NCI-H748 (cell line): ENCODE data around the gene DCPS.
"Not testable (repeated sequence)": the region's sequence is repeated elsewhere in the genome, so short reads cannot be mapped to it uniquely, and the experiment has no call there.

Experiments
- DNase-seq: peaks from one replicate; lab custom pipeline; 2025; ENCODE audit not compliant: unreplicated experiment; lab: John Stamatoyannopoulos, UW

DCPS gene

GRCh38 chr11:126344141-126345080 is 40.6 kb downstream of the DCPS start:
- DNase-seq: no peak

GRCh38 chr11:126345283-126345682 is 41.4 kb downstream of the DCPS start:
- no peak for DNase-seq

GRCh38 chr11:126345759-126346585 is 42.1 kb downstream of the DCPS start:
- DNase-seq: no peak

- DNase-seq: no peak
These were observed 42.7 kb downstream of the DCPS start for GRCh38 chr11:126346586-126346940.

- not testable (repeated sequence) for DNase-seq
These were observed 43.1 kb downstream of the DCPS start for GRCh38 chr11:126346946-126347345.

- DNase-seq: no peak
These were observed 44.1 kb downstream of the DCPS start for GRCh38 chr11:126347751-126348668.

- DNase-seq: no peak
These were observed 45.1 kb downstream of the DCPS start for GRCh38 chr11:126348806-126349582.

GRCh38 chr11:126350836-126351235 is 47.0 kb downstream of the DCPS start:
- DNase-seq: no peak

GRCh38 chr11:126352163-126352562 is 48.3 kb downstream of the DCPS start:
- no peak for DNase-seq

- no peak for DNase-seq
These were observed 49.3 kb downstream of the DCPS start for GRCh38 chr11:126352934-126353801.

- DNase-seq: no peak
These were observed 50.9 kb downstream of the DCPS start for GRCh38 chr11:126354631-126355323.

GRCh38 chr11:126355324-126355925 is 51.6 kb downstream of the DCPS start, which contains the start of gene ST3GAL4:
Gene ST3GAL4, plus strand, starts transcription at chr11:126355686. Its CDS starts 50,470 bp downstream, at chr11:126406156.
- DNase-seq: peak; percentile 74

GRCh38 chr11:126355926-126356897 is 52.4 kb downstream of the DCPS start:
- no peak for DNase-seq

- DNase-seq: no peak
These were observed 53.4 kb downstream of the DCPS start for GRCh38 chr11:126357055-126357962.

- DNase-seq: no peak
These were observed 54.3 kb downstream of the DCPS start for GRCh38 chr11:126357969-126358762.
